IPS-NIHi11 (cell line): ENCODE measurements around the gene RBM33.
A peak's percentile ranks its signal among the peaks of the same experiment; 100 is the strongest.
"Not testable (repeated sequence)": the region's sequence is repeated elsewhere in the genome, so short reads cannot be mapped to it uniquely, and the experiment has no call there.

Experiments used
- DNase-seq: peaks from one replicate; pipeline ENCODE4 v3.0.0; 2012; ENCODE audit warnings: mixed read lengths, low spot score

RBM33 gene

GRCh38 chr7:155809332-155809946 lies 165.0 kb downstream of the RBM33 start:
- DNase-seq, result no peak

- DNase-seq, result no peak
Measured at GRCh38 chr7:155809947-155810769, 165.7 kb downstream of the RBM33 start.

- DNase-seq, result no peak
Measured at GRCh38 chr7:155810770-155811559, 166.5 kb downstream of the RBM33 start.

GRCh38 chr7:155811560-155811894 lies 167.1 kb downstream of the RBM33 start:
- no peak for DNase-seq

GRCh38 chr7:155811895-155812761 lies 167.7 kb downstream of the RBM33 start, which contains the start of gene SHH:
Gene SHH (minus strand): TSS chr7:155812463. CDS start chr7:155812122, 341 bp downstream.
- DNase-seq, result no peak

GRCh38 chr7:155813125-155813524 lies 168.7 kb downstream of the RBM33 start:
- DNase-seq, result no peak

GRCh38 chr7:155813546-155814315 lies 169.3 kb downstream of the RBM33 start:
- no peak for DNase-seq

GRCh38 chr7:155814316-155815276 lies 170.1 kb downstream of the RBM33 start:
- DNase-seq, result no peak

- peak; percentile 91 for DNase-seq
Measured at GRCh38 chr7:155815332-155816191, 171.1 kb downstream of the RBM33 start.

GRCh38 chr7:155816192-155816508 lies 171.7 kb downstream of the RBM33 start:
- no peak for DNase-seq

GRCh38 chr7:155816996-155817395 lies 172.5 kb downstream of the RBM33 start:
- no peak for DNase-seq

- not testable (repeated sequence) for DNase-seq
Measured at GRCh38 chr7:155817515-155817914, 173.1 kb downstream of the RBM33 start.

- DNase-seq, result no peak
Measured at GRCh38 chr7:155818154-155818819, 173.8 kb downstream of the RBM33 start.

- no peak for DNase-seq
Measured at GRCh38 chr7:155818820-155819168, 174.3 kb downstream of the RBM33 start.

- no peak for DNase-seq
Measured at GRCh38 chr7:155819186-155819585, 174.7 kb downstream of the RBM33 start.

GRCh38 chr7:155820246-155820645 lies 175.8 kb downstream of the RBM33 start:
- no peak for DNase-seq

- no peak for DNase-seq
Measured at GRCh38 chr7:155820788-155821187, 176.3 kb downstream of the RBM33 start.

- DNase-seq, result no peak
Measured at GRCh38 chr7:155821851-155822250, 177.4 kb downstream of the RBM33 start.
